ENCODE data around the gene TNFSF15. TPM values are rescaled to one million over a fixed set of nuclear protein-coding genes. Genes with fewer than 3 reads are reported as not detected.

Gene TNFSF15
- total and polyA plus RNA-seq, 7 donors: 0.03 to 0.13 (median 0.04) TPM; not detected in 2

- Histone ChIP-seq H3K27ac (no peak overlapping the region), H3K4me1 (no peaks in the 10 kb centered on the region), H3K4me3 (no peak overlapping the region), H3K27me3 (ENCODE audit: insufficient read depth in 3 of 3, low read length in 2 of 3) (no peaks in the 10 kb centered on the region), H3K36me3 (ENCODE audit: insufficient read depth in 1 of 2, low read depth in 1 of 2) (no peaks in the 10 kb centered on the region), H3K9me3 (no peaks in the 10 kb centered on the region)
- DNase-seq (no peak), ATAC-seq (no peak)
- intact Hi-C loops (cut with DNase I): no loop called here
- 70 to 79% (median 77%) methylated on average over 3 of the region's 3 CpGs for WGBS, 3 donors
- TF ChIP-seq CTCF (IDR thresholded peaks at IDR 0.05): no peak
Observed at GRCh38 chr9:114828303-114828650, 22.4 kb upstream of the TNFSF15 start.

- Histone ChIP-seq H3K9me3 (no peaks in the 10 kb centered on the region), H3K27ac (no peak overlapping the region), H3K27me3 (ENCODE audit: insufficient read depth in 3 of 3, low read length in 2 of 3) (no peaks in the 10 kb centered on the region), H3K36me3 (ENCODE audit: insufficient read depth in 1 of 2, low read depth in 1 of 2) (no peaks in the 10 kb centered on the region), H3K4me3 (no peak overlapping the region), H3K4me1 (no peaks in the 10 kb centered on the region)
- ATAC-seq (no peak), DNase-seq (no peak)
- TF ChIP-seq CTCF (IDR thresholded peaks at IDR 0.05): no peak
- intact Hi-C loops (cut with DNase I): no loop called here
- 65 to 79% (median 65%) methylated on average over 2 of the region's 2 CpGs for WGBS, 3 donors
Observed at GRCh38 chr9:114827641-114828302, 21.9 kb upstream of the TNFSF15 start.

GRCh38 chr9:114826431-114826830, 20.6 kb upstream of the TNFSF15 start:
- Histone ChIP-seq H3K27me3 (ENCODE audit: insufficient read depth in 3 of 3, low read length in 2 of 3) (no peaks in the 10 kb centered on the region), H3K27ac (no peak overlapping the region), H3K36me3 (ENCODE audit: insufficient read depth in 1 of 2, low read depth in 1 of 2) (no peaks in the 10 kb centered on the region), H3K9me3 (no peaks in the 10 kb centered on the region), H3K4me3 (no peak overlapping the region), H3K4me1 (no peaks in the 10 kb centered on the region)
- no peak for TF ChIP-seq CTCF (IDR thresholded peaks at IDR 0.05)
- no peak for DNase-seq
- WGBS, 3 donors: 87 to 96% (median 92%) methylated on average over 3 of the region's 3 CpGs
- intact Hi-C loops (cut with DNase I): no loop called here
- ATAC-seq: no peak

- 76 to 88% (median 80%) methylated on average over 4 of the region's 4 CpGs for WGBS, 3 donors
- Histone ChIP-seq H3K4me1 (no peaks in the 10 kb centered on the region), H3K9me3 (no peaks in the 10 kb centered on the region), H3K36me3 (ENCODE audit: insufficient read depth in 1 of 2, low read depth in 1 of 2) (no peaks in the 10 kb centered on the region), H3K27me3 (ENCODE audit: insufficient read depth in 3 of 3, low read length in 2 of 3) (no peaks in the 10 kb centered on the region), H3K4me3 (no peak overlapping the region), H3K27ac (no peak overlapping the region)
- no peak for TF ChIP-seq CTCF (IDR thresholded peaks at IDR 0.05)
- intact Hi-C loops (cut with DNase I): no loop called here
- ATAC-seq: no peak
- DNase-seq: no peak
Observed at GRCh38 chr9:114825126-114825795, 19.4 kb upstream of the TNFSF15 start.
